Measurements from ENCODE around the gene CALHM4.

The CALHM4 gene

GRCh38 chr6:116511424-116512110 is 42.0 kb upstream of the CALHM4 start, which contains the start of gene CALHM5:
Gene CALHM5, plus strand, starts transcription at chr6:116511639. Its CDS starts 58 bp downstream, at chr6:116511697.
- no peaks in the 10 kb centered on the region for H3K79me2 ChIP-seq (ENCODE audit: low read length)
- TF ChIP-seq CTCF (IDR thresholded peaks at IDR 0.05; ENCODE audit: low read length) (peak; percentile 60), EZH2phosphoT487 (IDR thresholded peaks at IDR 0.05; ENCODE audit: low read length) (no peak), EZH2 (optimal IDR thresholded peaks at IDR 0.05; ENCODE audit: low read depth, low read length) (no peak)
- no peaks in the 10 kb centered on the region for H3K27me3 ChIP-seq (replicated peaks; ENCODE audit: insufficient read depth, low read length)
- peaks cover 21% of the 10 kb centered on the region for H3K4me1 ChIP-seq (ENCODE audit: low read length)
- peak within 1 kb of the TSS; percentile 66 for H3K4me3 ChIP-seq (ENCODE audit: low read length)
- H3K36me3 ChIP-seq (replicated peaks; ENCODE audit: insufficient read depth, low read length): no peaks in the 10 kb centered on the region
- H3K9me3 ChIP-seq (replicated peaks; ENCODE audit: insufficient read depth, low read length): no peaks in the 10 kb centered on the region
- peak within 1 kb of the TSS; percentile 82 for H2AFZ ChIP-seq (ENCODE audit: low read length)
- peaks cover 18% of the 10 kb centered on the region for H3F3A ChIP-seq (ENCODE audit: insufficient read depth, low read length)
- no peaks in the 10 kb centered on the region for H3K9me2 ChIP-seq (replicated peaks; ENCODE audit: insufficient read depth, low read length)
- DNase-seq: peak; percentile 61
- H3K9ac ChIP-seq (ENCODE audit: low read length): peak within 1 kb of the TSS; percentile 60
- no peaks in the 10 kb centered on the region for H4K20me1 ChIP-seq (ENCODE audit: insufficient read depth, low read length)
- peak within 1 kb of the TSS; percentile 88 for H3K27ac ChIP-seq (ENCODE audit: low read length)
- H3K4me2 ChIP-seq (ENCODE audit: low read depth, low read length): peak within 1 kb of the TSS; percentile 88

- Histone ChIP-seq H3K36me3 (replicated peaks; ENCODE audit: insufficient read depth, low read length) (no peaks in the 10 kb centered on the region), H2AFZ (ENCODE audit: low read length) (peak overlapping the region; percentile 82), H3F3A (ENCODE audit: insufficient read depth, low read length) (peaks cover 18% of the 10 kb centered on the region), H3K9ac (ENCODE audit: low read length) (peak overlapping the region; percentile 60), H4K20me1 (ENCODE audit: insufficient read depth, low read length) (no peaks in the 10 kb centered on the region), H3K27ac (ENCODE audit: low read length) (peak overlapping the region; percentile 88), H3K4me1 (ENCODE audit: low read length) (peaks cover 21% of the 10 kb centered on the region), H3K79me2 (ENCODE audit: low read length) (no peaks in the 10 kb centered on the region), H3K9me2 (replicated peaks; ENCODE audit: insufficient read depth, low read length) (no peaks in the 10 kb centered on the region), H3K9me3 (replicated peaks; ENCODE audit: insufficient read depth, low read length) (no peaks in the 10 kb centered on the region), H3K27me3 (replicated peaks; ENCODE audit: insufficient read depth, low read length) (no peaks in the 10 kb centered on the region), H3K4me3 (ENCODE audit: low read length) (peak overlapping the region; percentile 66), H3K4me2 (ENCODE audit: low read depth, low read length) (peak overlapping the region; percentile 88)
- TF ChIP-seq EZH2phosphoT487 (IDR thresholded peaks at IDR 0.05; ENCODE audit: low read length): no peak
- TF ChIP-seq CTCF (IDR thresholded peaks at IDR 0.05; ENCODE audit: low read length): no peak
- no peak for TF ChIP-seq EZH2 (optimal IDR thresholded peaks at IDR 0.05; ENCODE audit: low read depth, low read length)
- DNase-seq: peak; percentile 81
Measured at GRCh38 chr6:116512111-116512559, 41.4 kb upstream of the CALHM4 start.

- Histone ChIP-seq H3K9me2 (replicated peaks; ENCODE audit: insufficient read depth, low read length) (no peaks in the 10 kb centered on the region), H3F3A (ENCODE audit: insufficient read depth, low read length) (peaks cover 18% of the 10 kb centered on the region), H3K4me2 (ENCODE audit: low read depth, low read length) (peak overlapping the region; percentile 88), H2AFZ (ENCODE audit: low read length) (peak overlapping the region; percentile 82), H3K9me3 (replicated peaks; ENCODE audit: insufficient read depth, low read length) (no peaks in the 10 kb centered on the region), H3K36me3 (replicated peaks; ENCODE audit: insufficient read depth, low read length) (no peaks in the 10 kb centered on the region), H3K79me2 (ENCODE audit: low read length) (no peaks in the 10 kb centered on the region), H3K27ac (ENCODE audit: low read length) (peak overlapping the region; percentile 88; the same call in 1 of the 2 replicates), H3K27me3 (replicated peaks; ENCODE audit: insufficient read depth, low read length) (no peaks in the 10 kb centered on the region), H3K9ac (ENCODE audit: low read length) (peak overlapping the region; percentile 60; the same call in 1 of the 2 replicates), H3K4me1 (ENCODE audit: low read length) (peaks cover 21% of the 10 kb centered on the region), H4K20me1 (ENCODE audit: insufficient read depth, low read length) (no peaks in the 10 kb centered on the region), H3K4me3 (ENCODE audit: low read length) (peak overlapping the region; percentile 66)
- DNase-seq: no peak
- TF ChIP-seq CTCF (IDR thresholded peaks at IDR 0.05; ENCODE audit: low read length) (no peak), EZH2phosphoT487 (IDR thresholded peaks at IDR 0.05; ENCODE audit: low read length) (no peak), EZH2 (optimal IDR thresholded peaks at IDR 0.05; ENCODE audit: low read depth, low read length) (no peak)
Measured at GRCh38 chr6:116512734-116513133, 40.8 kb upstream of the CALHM4 start.

All from MM.1S (cell line).